HepG2 (cell line): ENCODE data around the gene PDSS2.

Experiments
- POLR2A ChIP-seq, 2 experiments: IDR thresholded peaks; 2 replicates each; pipeline ENCODE4 v1.6.1; 2011; ENCODE audit warnings: low read depth in 2 of 2, low read length in 2 of 2, mild to moderate bottlenecking in 1 of 2, moderate library complexity in 1 of 2; ENCODE audit not compliant: insufficient read depth in 1 of 2
- PTBP1 ChIP-seq: fragments of 200-400 bp; formaldehyde crosslinking; IDR thresholded peaks from 2 replicates; pipeline ENCODE4 v1.6.1; 2018; ENCODE audit warnings: low read length, low read depth; ENCODE audit not compliant: poor library complexity, severe bottlenecking
- TBP ChIP-seq: sonication (generic); formaldehyde crosslinking; IDR thresholded peaks from 2 replicates; pipeline ENCODE4 v1.5.0; 2020; ENCODE audit warnings: missing genetic modification reagents
- ZNF367 ChIP-seq: sonication (generic); formaldehyde crosslinking; IDR thresholded peaks from 2 replicates; pipeline ENCODE4 v1.4.0; 2020; ENCODE audit warnings: missing genetic modification reagents, borderline replicate concordance
- ZNF550 ChIP-seq: sonication (generic); formaldehyde crosslinking; IDR thresholded peaks from 2 replicates; pipeline ENCODE4 v1.4.0; 2020; ENCODE audit warnings: mild to moderate bottlenecking, missing genetic modification reagents, borderline replicate concordance
- TF ChIP-seq, protein P1 (sequence below): sonication (generic); formaldehyde crosslinking; IDR thresholded peaks from 2 replicates; pipeline ENCODE4 v1.5.0; 2020; ENCODE audit warnings: mild to moderate bottlenecking, missing genetic modification reagents, moderate library complexity
- TF ChIP-seq, protein P2 (sequence below): IDR thresholded peaks from 2 replicates; pipeline ENCODE4 v1.6.1; 2016; ENCODE audit warnings: low read depth, missing genetic modification reagents, missing compliant biosample characterization

DNA sequence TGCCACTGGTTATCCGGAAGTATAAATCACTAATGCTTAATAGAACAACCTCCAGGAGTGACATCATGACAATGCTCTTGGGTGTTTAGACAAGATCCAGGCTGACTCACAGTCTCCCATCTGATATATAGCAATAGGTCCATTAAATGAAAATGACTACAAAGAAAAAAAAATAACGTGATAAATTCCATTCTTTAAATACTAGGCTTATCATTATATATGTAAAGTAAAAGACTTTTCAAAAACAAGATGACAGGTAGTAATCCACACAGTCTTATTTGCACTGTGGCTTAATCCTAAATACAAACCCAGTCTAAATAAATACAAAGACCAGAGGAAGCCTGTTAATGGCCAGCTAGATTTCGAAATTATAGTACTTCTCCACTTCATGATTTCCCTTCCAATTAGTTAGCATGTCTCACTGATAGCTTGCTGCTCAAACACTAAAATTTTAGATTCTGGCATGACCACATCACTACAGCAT, 195.0 kb downstream of the PDSS2 start:
- TF ChIP-seq, protein P1, sequence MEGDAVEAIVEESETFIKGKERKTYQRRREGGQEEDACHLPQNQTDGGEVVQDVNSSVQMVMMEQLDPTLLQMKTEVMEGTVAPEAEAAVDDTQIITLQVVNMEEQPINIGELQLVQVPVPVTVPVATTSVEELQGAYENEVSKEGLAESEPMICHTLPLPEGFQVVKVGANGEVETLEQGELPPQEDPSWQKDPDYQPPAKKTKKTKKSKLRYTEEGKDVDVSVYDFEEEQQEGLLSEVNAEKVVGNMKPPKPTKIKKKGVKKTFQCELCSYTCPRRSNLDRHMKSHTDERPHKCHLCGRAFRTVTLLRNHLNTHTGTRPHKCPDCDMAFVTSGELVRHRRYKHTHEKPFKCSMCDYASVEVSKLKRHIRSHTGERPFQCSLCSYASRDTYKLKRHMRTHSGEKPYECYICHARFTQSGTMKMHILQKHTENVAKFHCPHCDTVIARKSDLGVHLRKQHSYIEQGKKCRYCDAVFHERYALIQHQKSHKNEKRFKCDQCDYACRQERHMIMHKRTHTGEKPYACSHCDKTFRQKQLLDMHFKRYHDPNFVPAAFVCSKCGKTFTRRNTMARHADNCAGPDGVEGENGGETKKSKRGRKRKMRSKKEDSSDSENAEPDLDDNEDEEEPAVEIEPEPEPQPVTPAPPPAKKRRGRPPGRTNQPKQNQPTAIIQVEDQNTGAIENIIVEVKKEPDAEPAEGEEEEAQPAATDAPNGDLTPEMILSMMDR (CRISPR knock-in tag): no peak
- no peak for TF ChIP-seq POLR2A (IDR thresholded peaks at IDR 0.05; ENCODE audit: insufficient read depth in 1 of 2, low read depth in 2 of 2, low read length in 2 of 2)
- TF ChIP-seq TBP (CRISPR knock-in tag): no peak
- TF ChIP-seq, protein P2, sequence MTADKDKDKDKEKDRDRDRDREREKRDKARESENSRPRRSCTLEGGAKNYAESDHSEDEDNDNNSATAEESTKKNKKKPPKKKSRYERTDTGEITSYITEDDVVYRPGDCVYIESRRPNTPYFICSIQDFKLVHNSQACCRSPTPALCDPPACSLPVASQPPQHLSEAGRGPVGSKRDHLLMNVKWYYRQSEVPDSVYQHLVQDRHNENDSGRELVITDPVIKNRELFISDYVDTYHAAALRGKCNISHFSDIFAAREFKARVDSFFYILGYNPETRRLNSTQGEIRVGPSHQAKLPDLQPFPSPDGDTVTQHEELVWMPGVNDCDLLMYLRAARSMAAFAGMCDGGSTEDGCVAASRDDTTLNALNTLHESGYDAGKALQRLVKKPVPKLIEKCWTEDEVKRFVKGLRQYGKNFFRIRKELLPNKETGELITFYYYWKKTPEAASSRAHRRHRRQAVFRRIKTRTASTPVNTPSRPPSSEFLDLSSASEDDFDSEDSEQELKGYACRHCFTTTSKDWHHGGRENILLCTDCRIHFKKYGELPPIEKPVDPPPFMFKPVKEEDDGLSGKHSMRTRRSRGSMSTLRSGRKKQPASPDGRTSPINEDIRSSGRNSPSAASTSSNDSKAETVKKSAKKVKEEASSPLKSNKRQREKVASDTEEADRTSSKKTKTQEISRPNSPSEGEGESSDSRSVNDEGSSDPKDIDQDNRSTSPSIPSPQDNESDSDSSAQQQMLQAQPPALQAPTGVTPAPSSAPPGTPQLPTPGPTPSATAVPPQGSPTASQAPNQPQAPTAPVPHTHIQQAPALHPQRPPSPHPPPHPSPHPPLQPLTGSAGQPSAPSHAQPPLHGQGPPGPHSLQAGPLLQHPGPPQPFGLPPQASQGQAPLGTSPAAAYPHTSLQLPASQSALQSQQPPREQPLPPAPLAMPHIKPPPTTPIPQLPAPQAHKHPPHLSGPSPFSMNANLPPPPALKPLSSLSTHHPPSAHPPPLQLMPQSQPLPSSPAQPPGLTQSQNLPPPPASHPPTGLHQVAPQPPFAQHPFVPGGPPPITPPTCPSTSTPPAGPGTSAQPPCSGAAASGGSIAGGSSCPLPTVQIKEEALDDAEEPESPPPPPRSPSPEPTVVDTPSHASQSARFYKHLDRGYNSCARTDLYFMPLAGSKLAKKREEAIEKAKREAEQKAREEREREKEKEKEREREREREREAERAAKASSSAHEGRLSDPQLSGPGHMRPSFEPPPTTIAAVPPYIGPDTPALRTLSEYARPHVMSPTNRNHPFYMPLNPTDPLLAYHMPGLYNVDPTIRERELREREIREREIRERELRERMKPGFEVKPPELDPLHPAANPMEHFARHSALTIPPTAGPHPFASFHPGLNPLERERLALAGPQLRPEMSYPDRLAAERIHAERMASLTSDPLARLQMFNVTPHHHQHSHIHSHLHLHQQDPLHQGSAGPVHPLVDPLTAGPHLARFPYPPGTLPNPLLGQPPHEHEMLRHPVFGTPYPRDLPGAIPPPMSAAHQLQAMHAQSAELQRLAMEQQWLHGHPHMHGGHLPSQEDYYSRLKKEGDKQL: peak; percentile 97
- no peak for TF ChIP-seq ZNF550 (CRISPR knock-in tag)
- TF ChIP-seq PTBP1: no peak
- TF ChIP-seq ZNF367: no peak
